ENCODE measurements around the gene FAM124B.

- TF ChIP-seq REST (IDR thresholded peaks at IDR 0.05; ENCODE audit: insufficient replicate concordance, low read depth), result no peak
- TF ChIP-seq, protein P1, sequence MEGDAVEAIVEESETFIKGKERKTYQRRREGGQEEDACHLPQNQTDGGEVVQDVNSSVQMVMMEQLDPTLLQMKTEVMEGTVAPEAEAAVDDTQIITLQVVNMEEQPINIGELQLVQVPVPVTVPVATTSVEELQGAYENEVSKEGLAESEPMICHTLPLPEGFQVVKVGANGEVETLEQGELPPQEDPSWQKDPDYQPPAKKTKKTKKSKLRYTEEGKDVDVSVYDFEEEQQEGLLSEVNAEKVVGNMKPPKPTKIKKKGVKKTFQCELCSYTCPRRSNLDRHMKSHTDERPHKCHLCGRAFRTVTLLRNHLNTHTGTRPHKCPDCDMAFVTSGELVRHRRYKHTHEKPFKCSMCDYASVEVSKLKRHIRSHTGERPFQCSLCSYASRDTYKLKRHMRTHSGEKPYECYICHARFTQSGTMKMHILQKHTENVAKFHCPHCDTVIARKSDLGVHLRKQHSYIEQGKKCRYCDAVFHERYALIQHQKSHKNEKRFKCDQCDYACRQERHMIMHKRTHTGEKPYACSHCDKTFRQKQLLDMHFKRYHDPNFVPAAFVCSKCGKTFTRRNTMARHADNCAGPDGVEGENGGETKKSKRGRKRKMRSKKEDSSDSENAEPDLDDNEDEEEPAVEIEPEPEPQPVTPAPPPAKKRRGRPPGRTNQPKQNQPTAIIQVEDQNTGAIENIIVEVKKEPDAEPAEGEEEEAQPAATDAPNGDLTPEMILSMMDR (IDR thresholded peaks at IDR 0.05; ENCODE audit: insufficient read depth, low read length), result no peak
Observed at GRCh38 chr2:224335991-224336390, 65.9 kb downstream of the FAM124B start.

All from HL-60 (cell line).